ENCODE data around the gene PCBP3.
"Not testable (repeated sequence)": the region's sequence is repeated elsewhere in the genome, so short reads cannot be mapped to it uniquely, and the experiment has no call there.

The PCBP3 gene

GRCh38 chr21:45850181-45850580 is 206.7 kb downstream of the PCBP3 start:
- DNase-seq, result no peak

GRCh38 chr21:45852386-45852785 is 208.9 kb downstream of the PCBP3 start:
- not testable (repeated sequence) for DNase-seq

GRCh38 chr21:45852886-45853400 is 209.4 kb downstream of the PCBP3 start:
- DNase-seq, result no peak

GRCh38 chr21:45853703-45854342 is 210.3 kb downstream of the PCBP3 start:
- no peak for DNase-seq

- no peak for DNase-seq
Observed at GRCh38 chr21:45854690-45855247, 211.2 kb downstream of the PCBP3 start.

- no peak for DNase-seq
Observed at GRCh38 chr21:45855248-45855811, 211.8 kb downstream of the PCBP3 start.

GRCh38 chr21:45856442-45856841 is 212.9 kb downstream of the PCBP3 start:
- no peak for DNase-seq

- no peak for DNase-seq
Observed at GRCh38 chr21:45856906-45857305, 213.4 kb downstream of the PCBP3 start.

- DNase-seq, result no peak
Observed at GRCh38 chr21:45857761-45858160, 214.2 kb downstream of the PCBP3 start.

GRCh38 chr21:45858180-45858579 is 214.7 kb downstream of the PCBP3 start:
- DNase-seq, result no peak

- no peak for DNase-seq
Observed at GRCh38 chr21:45859041-45859761, 215.7 kb downstream of the PCBP3 start.

- DNase-seq, result no peak
Observed at GRCh38 chr21:45859762-45860357, 216.3 kb downstream of the PCBP3 start.

GRCh38 chr21:45860493-45861155 is 217.1 kb downstream of the PCBP3 start:
- no peak for DNase-seq

- DNase-seq, result no peak
Observed at GRCh38 chr21:45861156-45861870, 217.8 kb downstream of the PCBP3 start.

GRCh38 chr21:45862543-45863207 is 219.2 kb downstream of the PCBP3 start:
- DNase-seq, result no peak

- no peak for DNase-seq
Observed at GRCh38 chr21:45863267-45863666, 219.7 kb downstream of the PCBP3 start.

- DNase-seq, result no peak
Observed at GRCh38 chr21:45863751-45864150, 220.2 kb downstream of the PCBP3 start.

GRCh38 chr21:45864436-45864835 is 220.9 kb downstream of the PCBP3 start:
- no peak for DNase-seq

GRCh38 chr21:45865106-45865835 is 221.7 kb downstream of the PCBP3 start:
- DNase-seq, result no peak

- no peak for DNase-seq
Observed at GRCh38 chr21:45866551-45866950, 223.0 kb downstream of the PCBP3 start.

All from stimulated activated CD4-positive, alpha-beta T cell treated with anti-CD3 and anti-CD28 coated beads, Interleukin-15, amount 100 ng/mL, for 24 hours (primary cell).